NCI-H446 treated with DMSO at 0.1 percent for 48 hours (cell line): ENCODE data around the gene SNX9.

Experiments used
- DNase-seq: peaks from one replicate; lab custom pipeline; 2025; lab: John Stamatoyannopoulos, UW

The SNX9 gene

DNA sequence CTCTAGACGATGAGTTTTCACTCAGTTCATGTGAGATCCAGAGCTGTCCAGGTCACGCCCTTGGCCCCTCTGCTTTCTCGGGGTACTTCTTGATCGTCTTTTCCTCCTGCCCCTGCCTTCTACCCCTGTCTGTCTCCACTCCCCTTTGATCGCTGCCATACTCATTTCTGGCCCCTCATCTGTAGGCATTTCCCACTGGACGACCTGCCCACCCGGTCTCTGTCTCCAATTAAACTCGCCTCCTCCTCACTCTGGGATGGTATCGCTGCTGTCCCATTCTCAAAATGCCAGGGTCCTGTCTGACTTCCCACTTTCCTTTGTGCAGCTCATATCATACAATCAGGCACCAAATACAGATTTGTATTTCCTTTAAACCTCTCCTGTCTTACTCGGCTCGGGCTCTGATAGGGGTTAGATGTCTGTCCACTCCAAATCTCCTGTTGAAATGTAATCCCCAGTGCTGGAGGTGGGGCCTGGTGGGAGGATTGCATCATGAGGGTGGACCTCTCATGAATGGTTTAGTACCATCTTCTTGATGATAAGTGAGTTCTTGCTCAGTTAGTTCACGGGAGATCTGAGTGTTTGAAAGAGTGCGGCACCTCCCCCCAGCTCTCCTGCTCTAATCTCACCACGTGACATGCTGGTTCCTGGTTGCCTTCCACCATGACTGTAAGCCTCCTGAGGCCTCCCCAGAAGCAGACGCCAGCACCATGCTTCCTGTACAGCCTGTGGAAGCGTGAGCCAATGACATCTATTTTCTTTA lies 155.2 kb downstream of the SNX9 start:
- DNase-seq, result no peak

DNA sequence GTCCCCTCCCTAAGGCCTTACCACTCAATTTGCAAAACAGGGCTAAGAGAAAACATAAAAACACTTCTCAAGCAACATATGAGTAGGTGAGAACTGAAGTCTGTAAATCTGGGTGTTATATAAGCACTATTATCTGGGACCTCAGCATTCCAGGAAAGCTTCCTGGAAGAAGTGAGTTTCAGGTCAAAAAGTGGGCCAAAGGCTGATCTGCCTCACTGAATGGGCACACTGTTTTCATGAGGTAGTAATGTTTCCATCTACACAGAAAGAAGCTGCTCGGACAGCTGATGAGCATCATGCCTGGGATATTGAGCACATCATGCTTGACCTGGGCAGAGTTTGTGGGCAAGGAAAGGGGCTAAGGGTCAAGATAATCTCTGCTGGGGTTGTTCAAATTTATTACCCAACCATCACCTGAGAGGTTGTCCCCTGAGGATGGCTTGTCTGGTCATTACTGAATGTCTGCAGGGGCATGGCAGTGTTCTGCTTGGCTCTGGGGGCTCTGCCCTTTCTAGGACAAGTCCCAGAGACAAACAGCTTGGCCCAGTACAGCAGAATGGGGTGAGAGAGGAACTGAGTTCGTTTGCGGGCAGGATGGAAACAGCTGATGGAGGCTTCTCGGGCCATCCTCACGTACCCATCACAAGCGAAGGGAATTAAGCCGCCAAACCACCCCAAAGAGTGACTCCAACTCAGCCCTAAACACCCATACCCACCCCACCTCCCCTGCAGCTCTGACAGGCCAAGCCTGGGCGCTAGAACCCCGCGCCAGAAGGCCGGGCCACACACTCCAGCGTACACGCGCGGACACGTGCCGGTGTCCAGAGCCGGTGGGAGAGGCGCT lies 157.5 kb downstream of the SNX9 start:
- no peak for DNase-seq

DNA sequence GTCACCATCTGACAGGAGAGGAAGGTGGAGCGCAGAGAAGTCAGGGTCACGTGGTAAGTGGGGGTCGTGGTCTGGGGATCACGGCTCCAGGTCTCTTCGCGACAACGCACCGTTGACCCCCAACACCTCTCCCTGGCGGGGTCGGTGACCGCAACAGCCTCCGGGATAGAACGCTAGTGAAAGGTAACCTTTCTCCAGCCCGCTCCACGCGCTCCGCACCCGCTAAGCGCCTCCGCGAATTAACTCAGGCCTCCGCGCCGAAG lies 158.0 kb downstream of the SNX9 start:
- DNase-seq, result no peak

DNA sequence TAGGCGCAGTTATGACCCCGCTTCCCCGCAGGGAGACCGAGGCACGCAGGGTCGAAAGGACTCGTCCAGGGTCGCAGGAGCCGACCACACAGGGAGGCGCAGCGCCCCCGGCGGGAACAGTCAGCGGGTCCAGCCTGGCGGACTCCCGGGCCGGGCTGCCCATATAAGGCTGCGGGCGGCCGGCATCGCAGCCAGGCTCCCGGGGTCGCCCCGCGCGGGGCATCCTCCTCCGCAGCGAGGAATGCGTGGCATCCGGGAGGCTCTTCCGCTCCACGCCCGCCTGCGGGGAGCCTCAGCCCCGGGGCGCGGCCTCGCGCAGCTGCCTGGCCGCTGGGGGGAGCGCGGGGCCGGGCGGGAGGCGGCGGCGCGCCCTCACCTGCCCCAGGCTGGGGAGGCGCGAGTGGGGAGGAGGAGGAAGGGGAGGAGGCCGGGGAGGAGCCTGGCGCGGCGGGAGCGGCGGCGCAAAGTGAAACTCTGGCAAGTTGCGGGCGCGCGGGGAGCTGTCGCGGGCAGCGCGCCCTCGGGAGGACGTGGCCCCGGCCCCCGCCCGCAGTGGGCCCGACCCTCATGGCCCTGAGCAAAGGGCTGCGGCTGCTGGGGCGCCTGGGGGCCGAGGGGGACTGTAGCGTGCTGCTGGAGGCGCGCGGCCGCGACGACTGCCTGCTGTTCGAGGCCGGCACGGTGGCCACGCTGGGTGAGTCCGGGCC lies 158.5 kb downstream of the SNX9 start, which contains the start of gene SYNJ2:
Gene SYNJ2, plus strand, starts transcription at position 469 of the 707 bp plus-strand sequence. Its CDS starts 99 bp downstream, at position 568.
- no peak for DNase-seq

DNA sequence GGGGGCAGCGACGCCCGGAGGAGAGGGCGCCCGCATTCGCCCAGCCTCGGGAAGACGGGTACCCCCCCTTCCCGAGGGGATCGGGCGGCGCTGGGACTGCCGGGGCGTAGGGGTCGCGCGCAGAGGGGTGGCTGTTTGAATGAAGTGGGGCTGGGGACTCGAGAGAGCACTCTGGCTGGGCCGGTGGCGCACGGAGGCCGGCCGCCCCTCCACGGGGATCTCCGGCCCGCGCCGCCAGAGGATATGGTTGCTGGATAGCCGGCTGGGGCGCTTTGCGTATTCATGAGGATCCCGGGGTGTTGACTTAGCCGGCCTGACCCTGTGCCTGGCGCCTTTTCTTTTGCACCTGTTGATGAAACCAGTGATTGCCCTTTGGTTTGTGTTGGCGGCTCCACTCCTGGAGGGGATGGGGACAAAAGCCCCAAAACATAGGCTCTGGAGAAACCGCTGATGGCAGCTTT lies 159.1 kb downstream of the SNX9 start:
- no peak for DNase-seq

DNA sequence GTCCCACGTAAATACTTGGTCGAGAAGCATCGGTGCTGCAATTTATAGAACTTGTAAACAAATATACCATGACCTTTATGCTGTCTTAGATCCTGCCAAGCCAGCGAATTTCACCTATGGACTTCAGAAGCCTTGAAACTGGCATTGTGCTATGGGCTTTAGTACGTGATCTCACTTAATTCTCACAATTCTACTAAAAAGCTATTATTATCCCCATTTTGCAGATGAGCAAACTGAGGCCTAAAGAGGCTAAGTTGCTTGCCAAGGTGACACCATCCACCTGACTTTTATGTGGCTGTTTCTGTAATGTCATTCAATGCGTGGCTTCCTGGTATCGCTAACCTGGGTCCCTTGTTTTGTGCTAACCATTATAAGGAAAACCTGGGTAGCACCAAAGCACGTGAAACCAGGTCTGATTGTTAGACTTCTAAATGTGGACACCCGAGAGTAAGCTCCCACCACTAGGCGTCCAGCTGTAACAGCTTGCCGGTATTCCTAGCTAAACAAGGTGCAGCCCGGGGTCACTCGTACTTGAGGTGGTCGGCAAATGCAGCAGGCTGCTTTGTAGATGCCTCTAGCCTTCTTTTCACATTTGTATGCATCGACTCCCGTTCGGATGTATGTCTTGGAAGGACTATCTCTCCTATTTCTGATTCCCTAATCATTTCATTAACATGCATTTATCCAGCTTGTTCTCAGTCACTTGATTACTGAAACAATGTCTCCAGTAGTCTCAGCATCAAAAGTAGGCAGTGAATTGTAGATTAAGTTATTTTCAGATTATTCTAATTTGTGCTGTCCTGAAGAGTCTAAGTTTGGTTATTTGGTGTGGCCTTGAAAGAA lies 159.7 kb downstream of the SNX9 start:
- no peak for DNase-seq

DNA sequence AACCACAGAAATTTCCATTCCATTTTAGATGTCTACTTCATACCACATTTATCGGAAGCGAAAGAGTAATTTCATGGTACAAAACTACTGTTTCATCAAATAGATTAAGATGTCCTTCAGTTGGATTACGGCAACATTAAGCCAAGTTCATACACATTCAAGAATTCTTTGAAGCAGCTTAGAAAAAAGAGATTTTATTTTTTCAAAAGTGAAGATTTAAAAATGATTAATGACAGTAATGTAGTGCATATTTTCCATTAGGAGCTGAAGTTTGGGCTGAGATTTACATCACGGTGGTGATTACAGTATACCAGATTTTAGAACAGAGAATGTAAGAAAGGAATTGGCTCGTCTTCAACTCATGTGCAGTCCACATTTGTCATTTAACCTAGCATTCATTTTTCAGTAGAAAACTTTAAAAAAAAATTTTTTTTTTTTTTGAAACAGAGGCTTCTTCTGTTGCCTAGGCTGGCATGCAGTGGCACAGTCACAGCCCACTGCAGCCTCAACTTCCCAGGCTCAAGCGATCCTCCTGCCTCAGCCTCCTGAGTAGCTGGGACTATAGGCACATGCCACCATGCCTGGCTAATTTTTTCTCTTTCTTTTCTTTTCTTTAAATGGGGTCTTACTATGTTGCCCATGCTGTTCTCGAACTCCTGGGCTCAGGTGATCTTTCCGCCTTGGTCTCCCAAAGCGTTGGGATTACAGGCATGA lies 160.5 kb downstream of the SNX9 start:
- no peak for DNase-seq

DNA sequence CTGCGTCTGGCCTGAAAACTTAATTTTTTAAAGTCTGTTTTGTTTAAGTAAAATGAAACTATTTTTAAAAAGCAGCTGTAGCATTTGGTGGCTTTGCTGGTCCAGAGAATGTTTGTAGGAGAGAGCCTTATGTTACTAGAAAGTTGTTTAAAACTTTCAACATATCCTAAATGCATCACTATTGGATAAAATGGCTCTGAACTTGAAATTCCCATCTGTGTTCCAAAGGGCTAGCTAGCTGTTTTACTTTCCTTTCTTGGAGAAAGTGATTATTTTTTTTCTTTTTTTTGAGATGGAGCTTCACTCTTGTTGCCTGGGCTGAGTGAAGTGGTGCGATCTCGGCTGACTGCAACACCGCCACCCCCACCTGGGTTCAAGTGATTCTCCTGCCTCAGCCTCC lies 161.1 kb downstream of the SNX9 start:
- DNase-seq, result no peak

DNA sequence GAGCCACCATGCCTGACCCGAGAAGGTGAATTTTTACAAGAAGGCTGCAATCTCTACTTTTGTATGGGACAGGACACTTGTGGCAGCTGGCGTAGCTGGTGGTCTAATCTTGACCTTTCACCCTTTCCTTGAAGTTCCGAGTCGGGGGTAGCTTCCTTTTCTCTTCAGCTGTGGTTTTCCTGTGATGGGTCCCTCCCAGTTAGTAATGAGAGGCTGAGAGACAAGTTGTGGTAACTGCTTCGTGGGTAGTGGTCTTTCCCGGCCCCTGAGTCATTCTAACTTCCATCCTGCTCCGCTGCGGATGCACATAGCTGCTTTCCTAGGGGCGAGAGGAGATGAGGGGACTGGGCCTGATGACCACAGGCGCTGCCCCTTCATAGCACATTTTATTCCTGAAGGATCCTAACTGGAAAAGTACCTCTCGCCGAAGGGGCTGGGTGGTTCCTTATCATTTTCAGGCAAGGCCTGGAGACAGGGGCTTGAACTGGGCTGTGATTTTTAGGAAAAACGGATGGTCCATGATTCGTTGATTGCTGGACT lies 161.7 kb downstream of the SNX9 start:
- DNase-seq, result no peak

DNA sequence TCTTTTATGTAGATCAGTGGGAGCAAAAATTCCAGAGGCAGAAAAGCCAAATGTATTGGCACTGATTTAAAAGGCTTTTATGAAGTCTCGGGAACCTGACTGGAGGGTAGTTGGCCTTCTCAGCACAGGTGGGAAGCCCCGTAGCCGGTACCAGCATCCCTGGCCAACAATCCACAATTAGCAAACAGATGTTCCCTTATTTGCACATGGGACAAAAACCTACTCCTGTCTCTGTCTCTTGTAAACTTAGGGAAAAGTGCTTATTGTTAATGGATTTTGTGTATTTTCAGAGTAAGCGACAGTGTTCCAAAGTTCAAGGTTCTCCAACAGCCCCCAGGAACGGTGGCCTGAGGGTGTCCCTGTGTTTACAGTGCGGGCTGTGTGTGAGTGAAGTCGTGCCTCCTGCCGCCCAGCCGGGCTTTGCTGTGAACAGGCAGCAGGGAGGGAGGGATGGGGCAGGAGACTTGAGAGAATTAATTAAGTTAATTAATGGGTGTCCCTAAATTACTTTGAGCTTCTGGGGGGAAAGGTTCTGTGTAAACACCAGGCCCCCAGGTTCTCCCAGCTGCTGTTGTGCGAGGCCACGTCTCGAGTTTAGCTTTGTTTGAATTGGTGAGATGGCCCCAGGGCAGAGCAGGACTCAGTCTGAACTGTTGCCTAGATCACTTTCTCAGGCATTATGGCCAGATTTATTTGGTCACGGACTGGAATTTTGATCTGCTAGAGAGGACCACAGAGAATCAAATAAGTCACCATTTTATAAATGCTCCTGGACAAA lies 162.5 kb downstream of the SNX9 start:
- DNase-seq, result no peak

DNA sequence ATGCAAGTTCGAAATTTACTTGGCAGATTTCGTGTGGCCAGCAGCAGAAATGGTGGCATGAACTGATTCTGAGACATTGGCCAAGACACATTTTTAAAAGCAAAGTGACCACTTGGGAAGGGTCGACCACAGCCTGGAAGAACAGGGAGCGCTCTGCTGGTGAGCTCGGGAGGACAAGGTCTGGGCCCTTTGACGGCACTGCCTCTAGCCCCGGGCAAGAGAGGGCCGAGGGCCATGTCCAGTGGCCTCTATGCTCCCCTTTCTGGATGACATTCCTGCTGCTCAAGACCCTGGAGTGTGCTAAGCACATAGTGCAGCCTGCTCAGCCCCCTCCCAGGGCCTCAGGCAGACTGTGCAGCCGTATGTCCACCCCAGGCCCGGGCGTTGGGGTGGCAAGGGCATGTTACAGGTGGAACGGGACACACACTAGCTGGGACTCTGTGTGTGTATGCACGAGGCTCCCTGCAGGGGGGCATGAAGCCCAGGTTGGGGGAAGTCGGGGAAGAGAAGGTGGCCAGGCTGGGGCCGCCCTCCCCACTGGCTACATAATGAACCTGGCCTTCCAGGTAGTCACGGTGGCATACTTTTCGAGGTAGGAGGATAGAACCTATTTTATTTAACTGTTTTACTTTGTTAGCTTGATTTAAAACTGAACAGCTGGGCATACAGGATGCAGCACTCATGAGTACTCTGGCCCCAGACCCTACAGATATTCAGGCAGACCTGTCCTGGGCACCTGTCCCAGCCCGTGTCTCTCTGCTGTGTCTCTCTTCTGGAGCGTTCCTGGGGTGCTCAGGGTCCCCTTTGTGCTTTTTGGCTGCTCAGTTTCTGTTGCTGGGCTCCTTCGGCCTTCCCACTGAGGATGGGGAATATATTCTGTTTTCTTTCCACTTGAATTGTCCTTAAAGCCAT lies 165.0 kb downstream of the SNX9 start:
- DNase-seq, result no peak

DNA sequence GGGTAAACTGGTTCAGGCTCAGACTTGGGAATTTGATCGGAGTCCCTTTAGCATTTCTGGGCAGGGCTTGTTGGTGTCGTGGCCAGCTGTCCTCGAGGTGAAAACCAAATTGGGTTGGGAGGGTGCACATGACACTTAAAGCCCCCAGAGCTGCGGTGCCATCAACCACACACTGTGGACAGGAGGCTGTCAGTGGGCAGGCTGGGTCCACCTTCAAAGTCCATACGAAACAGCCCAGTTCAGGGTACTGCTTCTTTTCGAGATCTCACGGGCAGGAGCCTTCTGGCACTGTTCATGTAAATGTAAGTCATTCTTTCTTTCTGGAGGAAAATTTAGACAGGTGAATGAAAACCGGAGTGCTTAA lies 165.6 kb downstream of the SNX9 start:
- DNase-seq, result no peak

DNA sequence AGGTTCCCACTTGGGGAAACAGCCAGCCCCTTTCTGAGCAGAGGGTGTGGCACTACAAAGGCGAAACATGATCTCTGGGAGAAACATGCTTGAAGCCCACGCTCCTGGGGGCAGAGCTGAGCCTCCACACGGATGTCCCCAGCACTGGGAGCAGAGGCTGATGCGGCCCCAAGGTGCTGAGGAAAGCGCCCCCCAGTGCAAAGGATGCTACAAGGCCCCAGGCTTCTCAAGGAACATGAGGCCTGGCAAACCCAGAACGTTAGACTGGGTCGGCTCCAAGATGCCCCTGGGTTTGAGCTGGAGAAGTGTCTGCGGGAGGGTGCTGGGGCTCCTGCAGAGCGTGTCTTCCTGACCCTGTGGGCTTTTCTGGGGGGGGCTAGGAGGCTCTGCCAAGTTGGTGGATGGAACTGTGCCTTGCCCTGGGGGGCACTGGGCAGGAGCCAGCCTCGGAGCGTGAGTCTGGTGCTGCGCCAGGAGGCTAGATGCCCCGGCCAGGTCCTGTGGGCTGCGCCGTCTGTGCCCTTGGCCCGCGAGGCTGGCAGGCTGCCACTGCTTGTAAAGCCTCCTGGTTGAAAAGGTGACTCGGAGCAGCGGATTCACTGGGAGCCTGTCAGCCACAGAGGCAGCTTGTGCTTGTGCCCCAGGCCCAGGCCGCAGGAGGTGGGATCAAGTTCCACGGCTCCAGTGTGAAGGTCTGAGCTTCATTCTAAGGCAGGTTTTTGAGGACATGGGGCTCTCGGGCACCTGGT lies 166.7 kb downstream of the SNX9 start:
- peak; percentile 91 for DNase-seq

DNA sequence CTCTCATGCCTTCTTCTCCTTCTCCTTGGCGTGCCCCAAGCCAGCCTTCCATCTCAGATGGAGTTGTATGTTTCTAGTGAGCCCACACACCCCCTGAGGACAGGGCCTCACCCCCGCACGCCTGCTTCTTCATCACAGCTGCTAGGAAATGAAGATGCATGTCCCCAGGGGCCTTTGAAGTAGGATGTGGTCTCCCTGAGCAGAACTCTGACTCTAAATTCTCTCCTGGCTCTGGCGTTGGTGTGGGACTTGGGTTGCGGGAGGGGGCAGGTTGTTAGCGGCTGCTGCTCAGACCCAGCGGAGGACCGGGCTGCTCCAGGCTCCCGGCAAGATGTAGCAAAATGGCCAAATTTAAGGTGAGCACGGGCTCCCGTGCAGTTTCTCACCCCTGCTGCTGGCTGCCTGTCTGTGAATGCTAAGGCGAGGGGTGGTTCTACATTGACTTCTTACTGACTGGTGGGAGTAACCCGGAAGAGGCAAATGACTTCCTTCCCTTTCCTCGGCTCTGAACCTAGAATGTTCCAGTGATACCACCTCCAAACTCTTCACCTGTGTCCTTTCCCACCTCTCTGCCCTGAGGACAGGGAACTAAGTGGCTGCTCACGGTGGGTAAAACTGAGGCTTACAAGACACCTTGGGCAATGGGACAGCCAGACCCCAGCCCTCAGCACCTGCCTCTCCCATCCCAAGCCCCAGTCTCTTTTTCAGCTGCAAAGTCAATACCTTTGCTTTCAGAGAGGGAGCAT lies 167.4 kb downstream of the SNX9 start:
- DNase-seq, result no peak

DNA sequence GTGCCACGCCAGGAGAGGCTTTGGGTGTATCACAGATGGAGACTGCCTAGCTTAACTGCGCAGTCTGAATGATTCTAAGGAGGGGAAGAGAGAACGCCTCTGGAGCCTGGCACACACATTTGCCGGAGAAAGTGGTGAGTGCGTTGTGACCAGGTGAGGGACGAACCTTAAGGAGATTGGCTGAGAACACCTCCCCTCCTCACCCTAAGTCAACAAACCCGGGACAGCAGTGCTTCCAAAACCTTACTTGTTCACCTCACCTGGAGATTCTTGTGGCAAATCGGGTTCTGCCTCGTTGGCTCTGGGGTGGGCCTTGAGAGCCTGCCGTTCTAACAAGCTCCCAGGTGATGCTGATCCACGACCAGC lies 168.0 kb downstream of the SNX9 start:
- no peak for DNase-seq

DNA sequence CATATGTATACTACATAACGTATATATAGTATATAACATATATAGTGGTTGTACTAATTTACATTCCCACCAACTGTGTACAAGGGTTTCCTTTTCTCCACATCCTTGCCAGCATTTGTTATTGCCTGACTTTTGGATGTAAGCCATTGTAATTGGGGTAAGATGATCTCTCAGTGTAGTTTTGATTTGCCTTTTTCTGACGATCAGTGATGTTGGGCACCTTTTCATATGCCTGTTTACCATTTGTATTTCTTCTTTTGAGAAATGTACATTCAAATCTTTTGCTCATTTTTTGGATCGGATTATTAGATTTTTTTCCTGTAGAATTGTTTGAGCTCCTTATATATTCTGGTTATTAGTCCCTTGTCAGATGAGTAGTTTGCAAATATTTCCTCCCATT lies 170.0 kb downstream of the SNX9 start:
- DNase-seq, result peak; percentile 38

DNA sequence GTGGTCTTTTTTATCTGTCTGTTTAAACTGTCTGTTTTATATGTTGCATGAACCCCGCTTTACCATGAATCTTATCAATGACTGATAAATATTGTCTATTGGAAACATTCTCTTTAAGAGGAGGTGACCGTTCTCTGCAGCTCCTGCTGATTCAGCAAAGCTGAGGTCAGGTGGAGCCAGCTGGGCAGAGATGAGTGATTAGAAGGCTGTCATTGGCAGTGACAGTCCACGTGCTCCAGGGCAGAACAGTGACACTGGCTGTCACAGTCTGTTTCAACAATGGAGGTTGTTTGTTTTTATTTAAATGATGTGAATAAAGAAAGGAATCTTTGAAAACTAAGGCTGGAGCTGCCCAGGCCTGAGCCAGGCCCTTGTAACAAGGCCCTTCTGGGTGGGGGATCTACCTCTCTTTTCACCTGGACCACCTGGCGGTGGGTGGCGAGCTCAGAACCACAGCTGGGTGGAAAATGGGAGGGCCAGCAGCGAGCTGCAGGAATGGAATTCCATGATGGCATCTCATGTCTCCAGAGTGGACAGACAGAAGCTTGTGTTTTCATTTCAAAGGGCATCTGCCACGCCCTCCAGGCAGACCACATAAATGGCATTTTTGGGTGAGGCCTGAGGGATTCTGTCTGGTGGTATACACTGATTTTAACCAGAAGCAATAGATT lies 171.2 kb downstream of the SNX9 start:
- DNase-seq, result no peak
